HCT116 (cell line): ENCODE measurements around the gene CPSF4L. TPM values are rescaled to one million over a fixed set of nuclear protein-coding genes. Genes with fewer than 3 reads are reported as not detected.

ENCODE experiments used
- ATAC-seq: fragments of 200-7000 bp; cut with Tn5 transposase; 2 replicates; pipeline ENCODE4 v1.9.1; 2020; ENCODE audit warnings: mild to moderate bottlenecking, moderate library complexity
- BruUV-seq: library from RNA; stranded (reverse); fragments of 400-500 nt; replicated peaks from 2 replicates; lab custom pipeline; 2021; lab: Mats Ljungman, UMichigan
- CTCF ChIA-PET: fragments of 300-600 bp; sonication (Branson Sonifier 250); formaldehyde crosslinking; loops from one replicate; lab custom pipeline; 2021; ENCODE audit warnings: antibody characterized with exemption; lab: Charles Lee
- POLR2A ChIA-PET: fragments of 300-600, 350-600 bp; sonication (Branson Sonifier 250); formaldehyde crosslinking; loops from one replicate; lab custom pipeline; 2021; ENCODE audit warnings: antibody characterized with exemption; lab: Charles Lee
- RAD21 ChIA-PET, 2 experiments: fragments of 300-600 bp; sonication (Branson Sonifier 250); formaldehyde crosslinking; loops; one replicate each; lab custom pipeline; 2023; ENCODE audit warnings: low total read pairs in 2 of 2; ENCODE audit not compliant: uncharacterized antibody in 2 of 2, unreplicated experiment in 2 of 2, low non-redundant PET in 1 of 2; lab: Charles Lee
- DNase-seq: peaks from one replicate; pipeline ENCODE4 v3.0.0-alpha.2; 2010; ENCODE audit warnings: low read depth, low spot score
- H2AFZ ChIP-seq: fragments of 200-600 bp; shearing (Covaris generic), sonication (generic); 2 replicates; pipeline ENCODE4 v1.6.1; 2017; ENCODE audit warnings: low read depth, mixed run types, mixed read lengths, antibody characterized with exemption, low read length; ENCODE audit not compliant: poor library complexity, severe bottlenecking
- H3K27ac ChIP-seq: 2 replicates; pipeline ENCODE4 v1.5.1; 2012; ENCODE audit warnings: low read depth, low read length
- H3K27me3 ChIP-seq: fragments of 200-600 bp; sonication (generic); 2 replicates; pipeline ENCODE4 v1.6.1; 2016; ENCODE audit warnings: mixed run types, low read length, mixed read lengths; ENCODE audit not compliant: insufficient read depth
- H3K36me3 ChIP-seq, 2 experiments: fragments of 200-500 bp in 1 of 2; fragments of 200-600 bp in 1 of 2; sonication (Bioruptor generic) in 1 of 2; sonication (generic) in 1 of 2; 2 replicates each; pipeline versions ENCODE4 v1.5.1 to v1.6.1; 2014 to 2016; ENCODE audit warnings: low read length in 2 of 2, inconsistent platforms in 1 of 2, mixed read lengths in 1 of 2, mixed run types in 1 of 2; ENCODE audit not compliant: insufficient read depth in 2 of 2, control insufficient read depth in 1 of 2
- H3K4me1 ChIP-seq, 2 experiments: fragments of 200-600 bp in 1 of 2; sonication (generic) in 1 of 2; 2 replicates each; pipeline versions ENCODE4 v1.5.1 to v1.6.1; 2012 to 2017; ENCODE audit warnings: low read length in 2 of 2, inconsistent platforms in 1 of 2, mild to moderate bottlenecking in 1 of 2, mixed read lengths in 1 of 2, mixed run types in 1 of 2, moderate library complexity in 1 of 2; ENCODE audit not compliant: insufficient read depth in 2 of 2, control insufficient read depth in 1 of 2
- H3K4me2 ChIP-seq: fragments of 200-600 bp; sonication (generic); 2 replicates; pipeline ENCODE4 v1.6.1; 2017; ENCODE audit warnings: mixed run types, low read length, mixed read lengths
- H3K4me3 ChIP-seq, 2 experiments: fragments of 200-600 bp in 1 of 2; sonication (generic) in 1 of 2; replicated peaks in 1 of 2; 2 replicates each; pipeline ENCODE4 v1.5.1; 2011 to 2016; ENCODE audit warnings: low read length in 2 of 2, control low read depth in 1 of 2, low read depth in 1 of 2, mild to moderate bottlenecking in 1 of 2, mixed read lengths in 1 of 2, mixed run types in 1 of 2
- H3K79me2 ChIP-seq: fragments of 200-600 bp; sonication (generic); 2 replicates; pipeline ENCODE4 v1.6.1; 2017; ENCODE audit warnings: mild to moderate bottlenecking, mixed run types, low read length, moderate library complexity, mixed read lengths; ENCODE audit not compliant: insufficient read depth
- H3K9ac ChIP-seq: fragments of 200-600 bp; sonication (generic); 2 replicates; pipeline ENCODE4 v1.6.1; 2016; ENCODE audit warnings: low read length, mixed read lengths
- H3K9me2 ChIP-seq: fragments of 200-600 bp; sonication (generic), shearing (Covaris generic); 2 replicates; pipeline ENCODE4 v1.6.1; 2017; ENCODE audit warnings: mixed run types, mild to moderate bottlenecking, moderate library complexity; ENCODE audit not compliant: insufficient read depth
- H3K9me3 ChIP-seq, 2 experiments: fragments of 200-500 bp in 1 of 2; fragments of 200-600 bp in 1 of 2; sonication (Bioruptor generic) in 1 of 2; sonication (generic) in 1 of 2; 2 replicates each; pipeline ENCODE4 v1.6.1; 2014 to 2017; ENCODE audit warnings: low read length in 2 of 2, mixed read lengths in 2 of 2, inconsistent platforms in 1 of 2, low read depth in 1 of 2, mild to moderate bottlenecking in 1 of 2, mixed run types in 1 of 2, moderate library complexity in 1 of 2; ENCODE audit not compliant: control insufficient read depth in 1 of 2, insufficient read depth in 1 of 2
- H4K20me1 ChIP-seq: fragments of 200-600 bp; sonication (generic), shearing (Covaris generic); 2 replicates; pipeline ENCODE4 v1.6.1; 2017; ENCODE audit warnings: mixed run types, mild to moderate bottlenecking, moderate library complexity; ENCODE audit not compliant: insufficient read depth
- CBX3 ChIP-seq: IDR thresholded peaks from 2 replicates; pipeline ENCODE4 v1.6.1; 2012; ENCODE audit warnings: low read depth
- EGR1 ChIP-seq: IDR thresholded peaks from 2 replicates; pipeline ENCODE4 v1.6.1; 2012; ENCODE audit warnings: low read depth
- ELF1 ChIP-seq: IDR thresholded peaks from 2 replicates; pipeline ENCODE4 v1.6.1; 2012; ENCODE audit warnings: low read depth, borderline replicate concordance
- EZH2phosphoT487 ChIP-seq: fragments of 200-600 bp; IDR thresholded peaks from 2 replicates; pipeline ENCODE4 v1.6.1; 2018; ENCODE audit warnings: antibody characterized with exemption, borderline replicate concordance
- POLR2AphosphoS5 ChIP-seq: IDR thresholded peaks from 2 replicates; pipeline ENCODE4 v1.6.1; 2011; ENCODE audit warnings: mild to moderate bottlenecking, low read depth, low read length, moderate library complexity
- RAD21 ChIP-seq: IDR thresholded peaks from 2 replicates; pipeline ENCODE4 v1.6.1; 2012; ENCODE audit warnings: low read depth, mild to moderate bottlenecking
- SIN3A ChIP-seq: IDR thresholded peaks from 2 replicates; pipeline ENCODE4 v1.6.1; 2012; ENCODE audit warnings: low read depth
- SP1 ChIP-seq: IDR thresholded peaks from 2 replicates; pipeline ENCODE4 v1.6.1; 2012; ENCODE audit warnings: low read depth
- SRF ChIP-seq: IDR thresholded peaks from 2 replicates; pipeline ENCODE4 v1.6.1; 2012; ENCODE audit warnings: low read depth
- YY1 ChIP-seq: IDR thresholded peaks from 2 replicates; pipeline ENCODE4 v1.6.1; 2011; ENCODE audit warnings: low read length, low read depth, moderate library complexity, mild to moderate bottlenecking; ENCODE audit not compliant: insufficient replicate concordance; ENCODE audit errors: extremely low read depth
- ZFX ChIP-seq: fragments of 450-650 bp; IDR thresholded peaks from 2 replicates; pipeline ENCODE4 v1.6.1; 2017
- ZNF274 ChIP-seq: fragments of 200-500 bp; sonication (Bioruptor generic); IDR thresholded peaks from 2 replicates; pipeline ENCODE4 v1.6.1; 2014; ENCODE audit warnings: mild to moderate bottlenecking, low read depth, low read length, inconsistent platforms
- intact Hi-C: fragments of 100-400 bp; cut with micrococcal nuclease; formaldehyde crosslinking; loops from 2 replicates; pipeline ENCODE4 v1.10.0; 2022
- total RNA-seq: library from RNA; stranded (reverse); gene quantifications from one replicate; pipeline ENCODE4 v1.2.1, GENCODE V29; 2021; ENCODE audit not compliant: unreplicated experiment
- TF ChIP-seq, protein P1 (sequence below): IDR thresholded peaks from 2 replicates; pipeline ENCODE4 v1.6.1; 2011; ENCODE audit warnings: mild to moderate bottlenecking, low read length, moderate library complexity; ENCODE audit not compliant: insufficient replicate concordance; ENCODE audit errors: extremely low read depth

Gene CPSF4L
- total RNA-seq, 1 experiment from 2014 or later: not detected

DNA sequence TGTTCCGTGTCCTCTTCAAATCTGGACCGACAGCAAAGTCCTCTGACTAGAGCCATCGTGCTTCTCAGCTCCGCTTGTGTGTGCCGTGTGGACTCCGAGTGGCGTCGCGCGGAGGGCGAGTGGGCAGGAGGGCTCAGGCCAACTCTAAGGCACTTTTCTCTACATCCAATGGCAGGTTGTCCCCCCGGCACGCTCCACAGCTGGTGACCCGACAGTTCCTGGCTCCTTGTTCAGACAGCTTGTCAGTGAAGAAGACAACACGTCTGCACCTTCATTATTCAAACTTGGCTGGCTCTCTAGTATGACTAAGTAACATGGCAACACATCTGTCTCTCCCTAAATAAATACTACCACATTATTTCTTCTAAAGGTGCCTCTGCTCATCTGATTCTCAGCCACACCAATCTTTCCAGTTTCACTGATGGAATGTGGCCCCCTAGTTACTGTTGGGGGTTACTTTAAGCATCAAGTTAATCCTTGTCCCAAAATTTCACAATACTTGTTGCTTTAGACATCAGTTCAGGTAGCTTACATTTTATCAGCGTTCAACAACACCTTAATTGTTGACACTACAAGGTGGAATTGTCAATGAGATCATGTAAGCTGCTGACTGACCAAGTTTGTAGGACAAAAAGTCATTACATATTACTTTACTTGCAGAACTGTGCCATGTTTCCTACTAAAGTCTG lies 53.4 kb downstream of the CPSF4L start (continued):
- TF ChIP-seq ZNF274 (no peak), CBX3 (no peak), SRF (no peak), SIN3A (no peak)

DNA sequence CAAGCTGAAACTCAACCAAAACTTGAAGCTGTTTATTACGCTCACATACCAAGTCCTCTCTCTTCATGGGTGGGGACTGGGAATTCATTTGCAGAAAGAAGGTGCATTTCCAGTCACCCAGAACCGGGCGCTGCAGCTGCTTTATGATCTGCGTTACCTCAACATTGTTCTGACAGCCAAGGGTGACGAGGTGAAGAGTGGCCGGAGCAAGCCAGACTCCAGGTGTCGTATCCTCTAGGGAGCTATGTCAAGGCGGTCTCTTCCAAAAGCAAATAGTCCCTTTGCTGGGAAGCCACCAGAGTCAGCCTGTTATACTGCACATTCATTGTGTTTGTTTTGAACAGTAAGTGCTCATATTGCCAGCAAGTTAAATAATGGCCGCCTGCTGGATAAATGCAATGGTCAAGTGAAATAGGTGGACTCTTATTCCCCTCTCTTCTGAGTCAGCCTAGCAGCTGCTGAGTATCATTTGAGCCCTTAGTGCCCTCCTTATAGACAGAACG lies 56.2 kb downstream of the CPSF4L start:
- Histone ChIP-seq H3K4me2 (no peak overlapping the region), H3K4me3 (no peak overlapping the region), H3K9me2 (no peaks in the 10 kb centered on the region), H3K27me3 (no peaks in the 10 kb centered on the region), H3K36me3 (peaks cover 79 to 80% of the 10 kb centered on the region in 2 experiments), H3K9ac (no peak overlapping the region), H3K9me3 (no peaks in the 10 kb centered on the region), H4K20me1 (no peaks in the 10 kb centered on the region; the same call in 1 of the 2 replicates), H3K27ac (no peak overlapping the region), H3K79me2 (peaks cover 10% of the 10 kb centered on the region; the same call in 1 of the 2 replicates), H3K4me1 (no peaks in the 10 kb centered on the region; a peak in 1 of 4 replicates), H2AFZ (no peak overlapping the region)
- DNase-seq (no peak), ATAC-seq (no peak)
- intact Hi-C loops: no loop called here
- ChIA-PET CTCF (no interaction called here), POLR2A (no interaction called here), RAD21 (no interaction called here)
- no TSS peak for BruUV-seq
- TF ChIP-seq POLR2AphosphoS5: no peak
- TF ChIP-seq RAD21: no peak
- no peak for TF ChIP-seq YY1
- TF ChIP-seq SP1: no peak
- TF ChIP-seq EGR1: no peak
- no peak for TF ChIP-seq ZFX
- TF ChIP-seq, protein P1, sequence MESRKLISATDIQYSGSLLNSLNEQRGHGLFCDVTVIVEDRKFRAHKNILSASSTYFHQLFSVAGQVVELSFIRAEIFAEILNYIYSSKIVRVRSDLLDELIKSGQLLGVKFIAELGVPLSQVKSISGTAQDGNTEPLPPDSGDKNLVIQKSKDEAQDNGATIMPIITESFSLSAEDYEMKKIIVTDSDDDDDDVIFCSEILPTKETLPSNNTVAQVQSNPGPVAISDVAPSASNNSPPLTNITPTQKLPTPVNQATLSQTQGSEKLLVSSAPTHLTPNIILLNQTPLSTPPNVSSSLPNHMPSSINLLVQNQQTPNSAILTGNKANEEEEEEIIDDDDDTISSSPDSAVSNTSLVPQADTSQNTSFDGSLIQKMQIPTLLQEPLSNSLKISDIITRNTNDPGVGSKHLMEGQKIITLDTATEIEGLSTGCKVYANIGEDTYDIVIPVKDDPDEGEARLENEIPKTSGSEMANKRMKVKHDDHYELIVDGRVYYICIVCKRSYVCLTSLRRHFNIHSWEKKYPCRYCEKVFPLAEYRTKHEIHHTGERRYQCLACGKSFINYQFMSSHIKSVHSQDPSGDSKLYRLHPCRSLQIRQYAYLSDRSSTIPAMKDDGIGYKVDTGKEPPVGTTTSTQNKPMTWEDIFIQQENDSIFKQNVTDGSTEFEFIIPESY: no peak
- TF ChIP-seq ZNF274: no peak
- no peak for TF ChIP-seq SIN3A
- TF ChIP-seq EZH2phosphoT487: no peak
- TF ChIP-seq ELF1: no peak
